Stimulated activated CD4-positive, alpha-beta T cell treated with anti-CD3 and anti-CD28 coated beads, Interleukin-15, amount 100 ng/mL, for 48 hours (primary cell): ENCODE results near the gene DDX42.

Source experiments
- DNase-seq, 2 donors: peaks; one replicate each; pipeline ENCODE4 v3.0.0-alpha.2; 2020; ENCODE audit warnings: low read depth in 2 of 2

DDX42 gene

GRCh38 chr17:63823659-63824331 lies 49.8 kb downstream of the DDX42 start:
- DNase-seq, result no peak

- DNase-seq, result no peak
Measured at GRCh38 chr17:63824362-63824761, 50.4 kb downstream of the DDX42 start.

- DNase-seq, result no peak
Measured at GRCh38 chr17:63826468-63827001, 52.6 kb downstream of the DDX42 start.

- peak; percentile 91 to 92 for DNase-seq
Measured at GRCh38 chr17:63827002-63827800, 53.2 kb downstream of the DDX42 start, which contains the start of the genes FTSJ3 and PSMC5. Gene FTSJ3 (minus strand): TSS chr17:63827663. CDS start chr17:63826902, 761 bp downstream. Gene PSMC5 (plus strand): TSS chr17:63827431. CDS start chr17:63827491, 60 bp downstream.

- no peak for DNase-seq
Measured at GRCh38 chr17:63827801-63828221, 53.8 kb downstream of the DDX42 start.

- DNase-seq, result no peak
Measured at GRCh38 chr17:63828936-63829335, 55.0 kb downstream of the DDX42 start.

- DNase-seq, result no peak
Measured at GRCh38 chr17:63830278-63830677, 56.3 kb downstream of the DDX42 start.

GRCh38 chr17:63830904-63831491 lies 57.0 kb downstream of the DDX42 start:
- DNase-seq, result no peak

- DNase-seq, result no peak
Measured at GRCh38 chr17:63831505-63831904, 57.5 kb downstream of the DDX42 start.

GRCh38 chr17:63832014-63832413 lies 58.0 kb downstream of the DDX42 start:
- no peak for DNase-seq

- DNase-seq, result no peak
Measured at GRCh38 chr17:63832455-63832854, 58.5 kb downstream of the DDX42 start.

GRCh38 chr17:63833026-63833740 lies 59.2 kb downstream of the DDX42 start:
- no peak for DNase-seq

- no peak for DNase-seq
Measured at GRCh38 chr17:63833741-63834373, 59.9 kb downstream of the DDX42 start.

- peak in 1 of 2 donors; percentile 59 for DNase-seq
Measured at GRCh38 chr17:63834431-63835166, 60.6 kb downstream of the DDX42 start.

- DNase-seq, result no peak
Measured at GRCh38 chr17:63835167-63835720, 61.3 kb downstream of the DDX42 start.

- DNase-seq, result no peak
Measured at GRCh38 chr17:63836811-63837210, 62.8 kb downstream of the DDX42 start.

- DNase-seq, result no peak
Measured at GRCh38 chr17:63837480-63837879, 63.5 kb downstream of the DDX42 start.

GRCh38 chr17:63837962-63838600 lies 64.1 kb downstream of the DDX42 start:
- no peak for DNase-seq

GRCh38 chr17:63838631-63839171 lies 64.7 kb downstream of the DDX42 start:
- DNase-seq, result no peak
